ENCODE data around the gene CBR3. TPM values are rescaled to one million over a fixed set of nuclear protein-coding genes. Genes with fewer than 3 reads are reported as not detected.

CBR3 gene
- total RNA-seq, 1 donor from 2014 or later, result 1.0 TPM

- TF ChIP-seq, protein P1, sequence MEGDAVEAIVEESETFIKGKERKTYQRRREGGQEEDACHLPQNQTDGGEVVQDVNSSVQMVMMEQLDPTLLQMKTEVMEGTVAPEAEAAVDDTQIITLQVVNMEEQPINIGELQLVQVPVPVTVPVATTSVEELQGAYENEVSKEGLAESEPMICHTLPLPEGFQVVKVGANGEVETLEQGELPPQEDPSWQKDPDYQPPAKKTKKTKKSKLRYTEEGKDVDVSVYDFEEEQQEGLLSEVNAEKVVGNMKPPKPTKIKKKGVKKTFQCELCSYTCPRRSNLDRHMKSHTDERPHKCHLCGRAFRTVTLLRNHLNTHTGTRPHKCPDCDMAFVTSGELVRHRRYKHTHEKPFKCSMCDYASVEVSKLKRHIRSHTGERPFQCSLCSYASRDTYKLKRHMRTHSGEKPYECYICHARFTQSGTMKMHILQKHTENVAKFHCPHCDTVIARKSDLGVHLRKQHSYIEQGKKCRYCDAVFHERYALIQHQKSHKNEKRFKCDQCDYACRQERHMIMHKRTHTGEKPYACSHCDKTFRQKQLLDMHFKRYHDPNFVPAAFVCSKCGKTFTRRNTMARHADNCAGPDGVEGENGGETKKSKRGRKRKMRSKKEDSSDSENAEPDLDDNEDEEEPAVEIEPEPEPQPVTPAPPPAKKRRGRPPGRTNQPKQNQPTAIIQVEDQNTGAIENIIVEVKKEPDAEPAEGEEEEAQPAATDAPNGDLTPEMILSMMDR (conservative IDR thresholded peaks at IDR 0.05), result no peak
- Mint-ChIP-seq H3K36me3 (peaks cover 10% of the 10 kb centered on the region), H3K9me3 (no peaks in the 10 kb centered on the region), H3K4me3 (no peak overlapping the region), H3K4me1 (ENCODE audit: unreplicated experiment) (peaks cover 16% of the 10 kb centered on the region), H3K27me3 (no peaks in the 10 kb centered on the region), H3K27ac (peak overlapping the region; percentile 16)
- no peak for DNase-seq (ENCODE audit: extremely low spot score, unreplicated experiment)
Observed at GRCh38 chr21:36166705-36167104, 31.8 kb downstream of the CBR3 start.

- H3K9me3 Mint-ChIP-seq, result no peaks in the 10 kb centered on the region
- H3K4me1 Mint-ChIP-seq (ENCODE audit: unreplicated experiment), result peaks cover 16% of the 10 kb centered on the region
- TF ChIP-seq, protein P1 (conservative IDR thresholded peaks at IDR 0.05), result no peak
- peaks cover 13% of the 10 kb centered on the region for H3K36me3 Mint-ChIP-seq
- DNase-seq (ENCODE audit: extremely low spot score, unreplicated experiment), result no peak
- no peaks in the 10 kb centered on the region for H3K27me3 Mint-ChIP-seq
- H3K27ac Mint-ChIP-seq, result no peak overlapping the region
- no peak overlapping the region for H3K4me3 Mint-ChIP-seq
Observed at GRCh38 chr21:36167541-36167940, 32.7 kb downstream of the CBR3 start.

GRCh38 chr21:36169470-36170128 lies 34.7 kb downstream of the CBR3 start:
- no peaks in the 10 kb centered on the region for H3K27me3 Mint-ChIP-seq
- DNase-seq (ENCODE audit: extremely low spot score, unreplicated experiment), result no peak
- no peak overlapping the region for H3K27ac Mint-ChIP-seq
- H3K4me3 Mint-ChIP-seq, result no peak overlapping the region
- H3K9me3 Mint-ChIP-seq, result no peaks in the 10 kb centered on the region
- peaks cover 13% of the 10 kb centered on the region for H3K36me3 Mint-ChIP-seq
- peaks cover 9% of the 10 kb centered on the region for H3K4me1 Mint-ChIP-seq (ENCODE audit: unreplicated experiment)
- TF ChIP-seq, protein P1 (conservative IDR thresholded peaks at IDR 0.05), result peak; percentile 23

DNA sequence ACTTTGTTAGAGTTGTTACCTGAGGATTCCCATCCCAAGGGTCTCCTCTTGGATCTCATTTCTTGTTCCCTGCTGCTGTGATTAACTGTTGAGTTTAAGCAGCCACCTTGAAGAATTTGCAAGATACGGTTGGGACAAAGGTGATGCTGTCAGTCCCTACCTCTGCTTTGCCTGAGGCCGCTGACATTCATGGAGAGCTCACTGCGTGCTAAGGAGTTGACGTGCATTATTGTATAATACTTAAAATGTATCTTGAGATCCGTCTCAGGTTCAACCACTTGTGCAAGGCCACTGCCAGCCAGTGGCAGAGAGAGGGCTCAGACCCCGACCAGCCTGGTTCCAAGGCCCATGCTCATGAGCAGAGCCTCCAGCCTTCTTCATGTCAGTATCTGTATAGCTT lies 35.9 kb downstream of the CBR3 start:
- no peak for DNase-seq (ENCODE audit: extremely low spot score, unreplicated experiment)
- H3K4me1 Mint-ChIP-seq (ENCODE audit: unreplicated experiment), result peaks cover 8% of the 10 kb centered on the region
- H3K9me3 Mint-ChIP-seq, result no peaks in the 10 kb centered on the region
- no peak overlapping the region for H3K4me3 Mint-ChIP-seq
- no peak overlapping the region for H3K27ac Mint-ChIP-seq
- peaks cover 13% of the 10 kb centered on the region for H3K36me3 Mint-ChIP-seq
- TF ChIP-seq, protein P1 (conservative IDR thresholded peaks at IDR 0.05), result no peak
- H3K27me3 Mint-ChIP-seq, result no peaks in the 10 kb centered on the region

GRCh38 chr21:36171336-36171735 lies 36.5 kb downstream of the CBR3 start:
- no peaks in the 10 kb centered on the region for H3K9me3 Mint-ChIP-seq
- no peak overlapping the region for H3K27ac Mint-ChIP-seq
- no peak overlapping the region for H3K4me3 Mint-ChIP-seq
- peaks cover 7% of the 10 kb centered on the region for H3K4me1 Mint-ChIP-seq (ENCODE audit: unreplicated experiment)
- no peak for DNase-seq (ENCODE audit: extremely low spot score, unreplicated experiment)
- TF ChIP-seq, protein P1 (conservative IDR thresholded peaks at IDR 0.05), result no peak
- H3K36me3 Mint-ChIP-seq, result peaks cover 13% of the 10 kb centered on the region
- H3K27me3 Mint-ChIP-seq, result no peaks in the 10 kb centered on the region

All from type B pancreatic cell (in vitro differentiated cells).